Stimulated activated effector memory CD8-positive, alpha-beta T cell treated with anti-CD3 and anti-CD28 coated beads, Interleukin-12 subunit alpha, Interleukin-12 subunit beta, amount 100 ng/mL, for 72 hours (primary cell): ENCODE results near the gene OR1A1.
"Not testable (repeated sequence)": the region's sequence is repeated elsewhere in the genome, so short reads cannot be mapped to it uniquely, and the experiment has no call there.

Experiments
- ATAC-seq: fragments of 150-1000 bp; cut with Tn5 transposase; 2 replicates; pipeline ENCODE4 v1.10.0; 2021
- DNase-seq, 2 donors: peaks; one replicate each; pipeline ENCODE4 v3.0.0; 2021 to 2022; ENCODE audit warnings: low spot score in 2 of 2
- H3K27ac Mint-ChIP-seq: one replicate; pipeline ENCODE4 v1.8.0; 2022; ENCODE audit warnings: mild to moderate bottlenecking, mixed read lengths
- H3K36me3 Mint-ChIP-seq: one replicate; pipeline ENCODE4 v1.8.0; 2022; ENCODE audit warnings: mild to moderate bottlenecking, mixed read lengths
- H3K4me1 Mint-ChIP-seq: one replicate; pipeline ENCODE4 v1.8.0; 2022; ENCODE audit warnings: mixed read lengths
- H3K4me3 Mint-ChIP-seq: one replicate; pipeline ENCODE4 v1.8.0; 2022; ENCODE audit warnings: mild to moderate bottlenecking, mixed read lengths
- H3K9me3 Mint-ChIP-seq: one replicate; pipeline ENCODE4 v1.8.0; 2022; ENCODE audit warnings: mixed read lengths

The OR1A1 gene, protein sequence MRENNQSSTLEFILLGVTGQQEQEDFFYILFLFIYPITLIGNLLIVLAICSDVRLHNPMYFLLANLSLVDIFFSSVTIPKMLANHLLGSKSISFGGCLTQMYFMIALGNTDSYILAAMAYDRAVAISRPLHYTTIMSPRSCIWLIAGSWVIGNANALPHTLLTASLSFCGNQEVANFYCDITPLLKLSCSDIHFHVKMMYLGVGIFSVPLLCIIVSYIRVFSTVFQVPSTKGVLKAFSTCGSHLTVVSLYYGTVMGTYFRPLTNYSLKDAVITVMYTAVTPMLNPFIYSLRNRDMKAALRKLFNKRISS

DNA sequence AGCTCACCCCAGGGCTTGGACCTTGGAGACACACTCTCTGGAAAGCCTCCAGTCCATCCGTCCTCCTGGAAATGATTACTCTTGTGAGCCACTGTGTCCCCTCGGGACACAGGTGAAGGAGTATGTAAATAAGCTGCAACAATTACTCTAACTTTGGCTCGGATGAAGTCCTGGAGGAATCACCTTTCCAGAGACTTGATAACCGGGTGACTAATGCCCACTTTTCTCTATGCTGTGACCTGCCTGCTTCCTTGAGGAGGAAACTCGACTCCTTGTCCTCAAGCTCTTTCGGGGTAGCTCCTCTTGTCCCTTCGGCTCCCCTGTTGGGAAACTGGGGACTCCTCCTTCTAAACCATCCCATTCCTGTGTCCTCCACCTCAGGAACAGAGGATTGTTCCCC is at the start of gene OR1A1:
Gene OR1A1 (plus strand): TSS at position 301 of the 400 bp plus-strand sequence. CDS start 7,954 bp downstream, outside the sequence.
- Mint-ChIP-seq H3K27ac (no peak within 1 kb of the TSS), H3K4me1 (no peaks in the 10 kb centered on the region), H3K36me3 (no peaks in the 10 kb centered on the region), H3K4me3 (no peak within 1 kb of the TSS), H3K9me3 (no peaks in the 10 kb centered on the region)
- DNase-seq: no peak
- ATAC-seq: no peak

DNA sequence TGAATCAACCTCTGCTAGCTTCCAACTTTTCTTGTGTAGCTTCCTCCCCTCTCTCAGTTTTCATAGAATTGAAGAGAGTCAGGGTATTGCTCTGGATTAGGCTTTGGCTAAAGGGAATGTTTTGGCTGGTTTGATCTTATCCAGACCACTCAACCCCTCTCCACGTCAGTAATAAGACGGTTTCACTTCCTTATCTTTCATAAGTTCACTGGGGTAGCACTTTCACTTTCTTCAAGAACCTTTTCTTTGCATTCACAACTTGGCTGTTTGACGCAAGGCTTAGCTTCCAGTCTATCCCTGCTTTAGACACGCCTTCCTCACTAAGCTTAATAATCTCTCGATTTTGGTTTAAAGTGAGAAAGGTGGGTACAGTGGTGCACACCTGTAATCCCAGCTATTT is 39.9 kb upstream of the OR1A1 start:
- no peak overlapping the region for H3K27ac Mint-ChIP-seq
- no peak for ATAC-seq
- H3K9me3 Mint-ChIP-seq: no peaks in the 10 kb centered on the region
- no peak for DNase-seq
- peaks cover 6% of the 10 kb centered on the region for H3K4me1 Mint-ChIP-seq
- H3K36me3 Mint-ChIP-seq: no peaks in the 10 kb centered on the region
- no peak overlapping the region for H3K4me3 Mint-ChIP-seq

DNA sequence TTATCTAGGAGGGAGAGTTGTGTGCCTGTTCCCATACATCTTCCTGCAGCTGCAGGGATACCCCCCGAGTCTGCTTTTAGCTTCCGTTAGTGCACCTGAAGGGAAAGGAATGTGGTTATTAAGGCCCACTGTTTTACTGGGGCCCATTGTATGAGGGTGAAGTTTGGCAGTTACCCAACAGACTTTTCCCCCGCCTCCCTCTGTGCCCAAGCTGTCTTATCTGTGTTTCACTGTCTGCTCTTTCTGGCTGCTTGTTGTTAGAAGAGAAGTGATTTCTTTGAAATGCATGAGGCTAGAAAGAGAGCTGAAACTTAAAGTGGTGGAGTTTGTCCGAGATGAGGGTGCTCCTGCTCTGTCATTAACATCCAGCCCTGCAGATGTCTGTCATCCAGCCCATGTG is 17.5 kb upstream of the OR1A1 start:
- Mint-ChIP-seq H3K4me1 (no peaks in the 10 kb centered on the region), H3K27ac (no peak overlapping the region), H3K36me3 (no peaks in the 10 kb centered on the region), H3K4me3 (no peak overlapping the region), H3K9me3 (no peaks in the 10 kb centered on the region)
- no peak for ATAC-seq
- no peak for DNase-seq

DNA sequence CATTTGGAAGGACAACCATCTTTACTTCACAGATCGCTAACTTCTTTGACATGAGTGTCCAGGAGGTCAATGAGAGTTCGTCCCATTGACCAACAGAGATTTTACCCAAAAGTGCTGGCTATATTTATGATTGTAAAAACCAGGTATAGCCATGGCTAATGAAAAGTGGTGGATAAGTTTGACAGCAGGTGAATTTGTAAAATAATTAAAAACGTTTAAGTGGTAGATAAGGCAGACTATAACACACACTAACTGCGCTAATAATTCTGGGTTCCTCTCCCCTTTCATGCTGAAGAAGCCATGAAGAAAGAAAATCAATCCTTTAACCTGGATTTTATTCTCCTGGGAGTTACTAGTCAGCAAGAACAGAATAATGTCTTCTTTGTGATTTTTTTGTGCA is 10.2 kb upstream of the OR1A1 start, which contains the start of gene OR1A2:
Gene OR1A2 (plus strand): TSS at position 301 of the 400 bp plus-strand sequence. CDS start 0 bp downstream, at position 301.
- DNase-seq (no peak), ATAC-seq (no peak)
- peaks cover 5% of the 10 kb centered on the region for H3K9me3 Mint-ChIP-seq
- H3K36me3 Mint-ChIP-seq: no peaks in the 10 kb centered on the region
- H3K27ac Mint-ChIP-seq: no peak within 1 kb of the TSS
- no peak within 1 kb of the TSS for H3K4me3 Mint-ChIP-seq
- no peaks in the 10 kb centered on the region for H3K4me1 Mint-ChIP-seq

DNA sequence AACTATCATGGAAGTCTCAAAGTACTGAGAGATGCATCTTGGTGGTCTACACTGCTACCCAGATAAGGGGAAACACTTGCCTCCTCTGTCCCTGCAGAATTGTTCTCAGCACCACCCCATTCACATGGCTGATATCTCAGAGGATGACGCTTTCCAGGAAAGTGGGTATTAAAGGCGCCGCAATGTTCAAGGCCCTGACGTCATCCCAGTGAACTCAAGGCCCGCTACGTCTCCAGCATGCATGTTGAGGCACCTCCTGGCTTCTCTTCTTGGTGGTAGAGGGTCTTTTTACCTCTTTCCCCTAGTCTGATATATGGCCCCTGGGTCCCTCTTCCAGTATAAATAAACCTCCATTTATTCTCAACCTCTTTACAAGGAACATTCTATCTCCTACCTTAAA is 1.0 kb downstream of the OR1A1 start:
- Mint-ChIP-seq H3K4me1 (no peaks in the 10 kb centered on the region), H3K4me3 (no peak overlapping the region), H3K27ac (no peak overlapping the region), H3K9me3 (no peaks in the 10 kb centered on the region), H3K36me3 (no peaks in the 10 kb centered on the region)
- no peak for ATAC-seq
- no peak for DNase-seq

DNA sequence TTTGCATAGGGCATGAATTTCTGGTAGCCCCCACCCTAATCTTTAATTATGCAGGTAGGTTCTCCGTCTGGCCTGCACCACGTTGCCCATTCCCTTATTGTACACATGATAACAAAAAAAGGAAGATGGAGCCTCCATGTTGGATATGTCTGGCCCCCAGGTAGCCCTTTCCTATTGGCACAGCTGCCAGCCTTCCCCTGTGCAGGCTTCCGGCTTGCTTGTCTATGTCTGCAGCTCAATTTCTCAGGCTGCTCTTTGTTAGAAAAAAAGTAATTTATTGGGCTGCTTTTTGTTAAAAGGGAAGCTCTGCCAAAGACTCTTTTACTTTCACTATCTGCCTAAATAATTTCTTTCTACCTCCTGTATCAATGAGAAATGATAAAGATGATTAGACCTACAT is 5.5 kb downstream of the OR1A1 start:
- Mint-ChIP-seq H3K4me1 (no peaks in the 10 kb centered on the region), H3K27ac (no peak overlapping the region), H3K36me3 (no peaks in the 10 kb centered on the region), H3K9me3 (no peaks in the 10 kb centered on the region), H3K4me3 (no peak overlapping the region)
- ATAC-seq (no peak), DNase-seq (no peak)

DNA sequence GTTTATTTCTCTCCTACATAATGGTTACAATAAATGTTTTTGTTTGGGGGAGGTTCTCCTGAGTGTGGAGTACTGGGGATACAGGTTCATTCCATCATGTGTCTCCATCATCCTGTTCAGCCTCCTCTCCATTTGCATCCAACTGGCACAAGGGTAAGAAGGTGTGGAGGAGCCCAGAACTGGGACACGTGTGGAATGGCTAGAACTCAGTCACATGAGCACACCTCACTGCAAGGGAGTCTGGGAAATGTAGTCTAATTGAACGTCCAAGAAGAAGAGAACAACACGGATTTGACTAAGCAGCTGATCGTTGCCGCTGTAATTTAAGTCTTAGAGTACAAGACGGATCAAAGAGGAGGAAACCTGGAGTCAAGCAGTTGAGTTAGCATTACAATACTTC is 6.1 kb downstream of the OR1A1 start:
- no peaks in the 10 kb centered on the region for H3K4me1 Mint-ChIP-seq
- H3K36me3 Mint-ChIP-seq: no peaks in the 10 kb centered on the region
- H3K4me3 Mint-ChIP-seq: no peak overlapping the region
- H3K27ac Mint-ChIP-seq: no peak overlapping the region
- H3K9me3 Mint-ChIP-seq: peaks cover 3% of the 10 kb centered on the region
- ATAC-seq (no peak), DNase-seq (no peak)

DNA sequence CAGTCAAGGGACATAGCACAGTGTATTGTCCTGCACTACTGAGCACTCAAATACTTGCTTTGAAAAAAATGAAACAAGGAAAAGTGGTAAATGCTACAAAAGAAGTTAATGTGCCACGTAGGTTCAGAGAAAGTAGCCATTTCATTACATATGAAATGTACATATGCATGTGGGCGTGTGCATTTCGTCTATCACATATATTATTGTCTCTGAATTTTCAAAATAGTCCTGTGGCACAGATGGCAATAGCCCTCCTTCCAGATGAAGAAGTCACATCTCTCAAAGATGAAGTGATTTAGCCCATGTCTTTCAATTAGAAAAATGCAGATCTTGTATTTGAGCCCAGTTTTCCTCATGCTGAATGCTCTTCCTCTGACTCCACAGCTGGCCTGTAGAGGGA is 12.5 kb downstream of the OR1A1 start:
- not testable (repeated sequence) for H3K27ac Mint-ChIP-seq, H3K4me1 Mint-ChIP-seq, ATAC-seq, H3K4me3 Mint-ChIP-seq, H3K9me3 Mint-ChIP-seq, H3K36me3 Mint-ChIP-seq, DNase-seq

DNA sequence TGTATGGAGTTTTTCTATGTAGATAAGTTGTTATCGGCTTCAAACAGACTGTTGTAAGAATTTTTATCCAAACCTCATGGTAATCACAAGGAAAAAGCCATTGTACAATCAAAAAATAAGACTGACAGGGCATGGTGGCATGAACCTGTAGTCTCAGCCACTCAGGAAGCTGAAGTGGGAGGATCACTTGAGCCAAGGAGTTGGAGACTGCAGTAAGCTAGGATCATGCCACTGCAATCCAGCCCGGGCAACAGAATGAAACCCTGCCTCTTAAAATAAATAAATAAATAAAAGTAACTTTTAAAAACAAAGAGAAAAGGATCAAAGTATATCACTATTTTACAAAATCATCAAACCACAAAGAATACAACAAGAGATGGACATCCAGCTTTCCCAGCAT is 14.4 kb downstream of the OR1A1 start:
- Mint-ChIP-seq H3K27ac (no peak overlapping the region), H3K4me3 (no peak overlapping the region), H3K4me1 (peaks cover 9% of the 10 kb centered on the region), H3K36me3 (no peaks in the 10 kb centered on the region), H3K9me3 (peaks cover 3% of the 10 kb centered on the region)
- DNase-seq: no peak
- no peak for ATAC-seq

DNA sequence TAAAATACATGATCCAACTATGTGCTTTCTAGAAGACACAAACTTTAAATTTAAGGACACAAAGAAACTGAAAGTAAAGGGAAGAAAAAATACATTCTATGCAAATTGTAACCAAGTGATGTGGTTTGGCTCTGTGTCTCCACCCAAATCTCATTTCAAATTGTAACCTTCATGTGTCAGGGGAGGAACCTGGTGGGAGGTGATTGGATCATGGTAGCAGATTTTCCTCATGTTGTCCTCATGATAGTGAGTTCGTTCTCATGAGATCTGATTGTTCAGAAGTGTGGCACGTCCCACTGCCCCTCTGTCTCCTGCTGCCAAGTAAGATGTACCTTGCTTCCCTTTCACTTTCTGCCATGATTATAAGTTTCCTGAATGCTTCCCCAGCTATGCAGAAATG is 15.0 kb downstream of the OR1A1 start:
- DNase-seq: no peak
- H3K9me3 Mint-ChIP-seq: peaks cover 3% of the 10 kb centered on the region
- no peak overlapping the region for H3K4me3 Mint-ChIP-seq
- H3K36me3 Mint-ChIP-seq: no peaks in the 10 kb centered on the region
- H3K4me1 Mint-ChIP-seq: peaks cover 9% of the 10 kb centered on the region
- H3K27ac Mint-ChIP-seq: no peak overlapping the region
- no peak for ATAC-seq

DNA sequence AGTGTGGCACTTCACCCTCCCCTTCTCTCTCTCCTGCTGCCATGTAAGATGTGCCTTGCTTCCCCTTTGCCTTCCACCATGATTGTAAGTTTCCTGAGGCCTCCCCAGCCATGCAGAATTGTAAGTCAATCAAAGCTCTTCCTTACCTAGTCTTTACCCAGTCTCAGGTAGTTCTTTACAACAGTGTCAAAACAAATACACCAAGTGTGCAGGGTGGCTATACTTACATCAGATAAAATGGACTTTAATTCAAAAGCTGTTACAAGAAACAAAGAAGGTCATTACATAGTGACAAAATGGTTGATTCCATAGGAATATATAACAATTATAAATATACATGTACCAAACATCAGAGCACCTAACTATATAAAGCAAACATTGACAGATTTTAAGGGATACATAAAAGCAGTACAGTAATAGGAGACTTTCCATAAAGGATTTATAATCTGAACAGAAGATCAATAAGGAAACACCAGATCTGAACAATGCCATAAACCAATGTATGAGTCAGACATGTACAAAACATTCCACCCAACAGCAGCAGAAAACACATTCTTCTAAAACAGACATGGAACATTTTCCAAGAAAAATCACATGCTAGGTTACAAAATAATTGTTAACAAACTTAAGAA is 17.4 kb downstream of the OR1A1 start:
- not testable (repeated sequence) for H3K4me3 Mint-ChIP-seq

DNA sequence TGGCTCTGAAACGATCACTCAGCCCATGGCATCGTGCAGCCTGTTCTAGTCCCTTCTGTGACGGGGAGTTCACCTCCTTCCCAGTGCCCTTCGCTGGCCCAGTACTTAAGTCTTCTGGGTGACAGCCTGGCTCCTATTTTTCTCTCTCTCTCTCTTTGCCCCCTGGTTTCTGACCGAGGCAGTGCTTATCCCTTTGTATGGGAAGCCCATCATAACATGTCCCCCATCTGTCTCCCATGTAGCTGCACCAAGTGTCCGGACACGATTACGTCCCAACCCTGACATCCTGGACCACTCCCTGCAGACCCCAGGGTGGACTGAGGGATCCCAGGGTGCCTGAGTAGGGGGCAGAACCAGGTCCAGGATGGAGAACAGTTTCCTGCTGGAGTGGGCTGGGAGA is 24.8 kb downstream of the OR1A1 start:
- H3K9me3 Mint-ChIP-seq, H3K4me1 Mint-ChIP-seq, H3K4me3 Mint-ChIP-seq, ATAC-seq, DNase-seq, H3K36me3 Mint-ChIP-seq, H3K27ac Mint-ChIP-seq: not testable (repeated sequence)

More for the DNA sequence above, 17.4 kb downstream of the OR1A1 start:
- not testable (repeated sequence) for H3K9me3 Mint-ChIP-seq, ATAC-seq, DNase-seq, H3K27ac Mint-ChIP-seq, H3K36me3 Mint-ChIP-seq, H3K4me1 Mint-ChIP-seq

DNA sequence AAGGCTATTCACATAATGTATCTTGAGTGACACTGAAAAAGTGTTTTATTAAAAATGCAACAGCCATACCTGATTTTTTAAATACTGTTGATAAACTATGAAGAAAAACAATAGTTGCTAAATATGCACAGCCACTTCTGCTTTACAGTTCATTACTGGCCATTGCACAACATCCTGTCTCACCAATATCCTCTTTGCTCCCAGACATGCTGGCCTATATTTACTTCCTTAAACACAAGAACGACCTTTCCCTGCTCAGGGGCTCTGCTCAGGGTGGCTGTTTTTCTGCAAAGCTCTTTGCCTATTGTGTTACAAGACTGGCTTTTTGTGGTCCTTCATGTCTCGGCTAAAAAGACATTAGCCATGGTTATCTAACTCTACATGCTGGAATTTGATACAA is 31.2 kb downstream of the OR1A1 start:
- H3K4me1 Mint-ChIP-seq, H3K27ac Mint-ChIP-seq, DNase-seq, H3K36me3 Mint-ChIP-seq, H3K9me3 Mint-ChIP-seq, H3K4me3 Mint-ChIP-seq, ATAC-seq: not testable (repeated sequence)

DNA sequence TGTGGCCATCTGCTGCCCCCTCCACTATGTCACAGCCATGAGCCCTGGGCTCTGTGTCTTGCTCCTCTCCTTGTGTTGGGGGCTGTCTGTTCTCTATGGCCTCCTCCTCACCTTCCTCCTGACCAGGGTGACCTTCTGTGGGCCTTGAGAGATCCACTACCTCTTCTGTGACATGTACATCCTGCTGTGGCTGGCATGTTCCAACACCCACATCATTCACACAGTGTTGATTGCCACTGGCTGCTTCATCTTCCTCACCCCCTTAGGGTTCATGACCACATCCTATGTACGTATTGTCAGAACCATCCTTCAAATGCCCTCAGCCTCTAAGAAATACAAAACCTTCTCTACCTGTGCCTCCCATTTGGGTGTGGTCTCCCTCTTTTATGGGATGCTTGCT is 33.6 kb downstream of the OR1A1 start:
- not testable (repeated sequence) for H3K27ac Mint-ChIP-seq, ATAC-seq, H3K4me3 Mint-ChIP-seq, H3K4me1 Mint-ChIP-seq, DNase-seq, H3K36me3 Mint-ChIP-seq, H3K9me3 Mint-ChIP-seq

DNA sequence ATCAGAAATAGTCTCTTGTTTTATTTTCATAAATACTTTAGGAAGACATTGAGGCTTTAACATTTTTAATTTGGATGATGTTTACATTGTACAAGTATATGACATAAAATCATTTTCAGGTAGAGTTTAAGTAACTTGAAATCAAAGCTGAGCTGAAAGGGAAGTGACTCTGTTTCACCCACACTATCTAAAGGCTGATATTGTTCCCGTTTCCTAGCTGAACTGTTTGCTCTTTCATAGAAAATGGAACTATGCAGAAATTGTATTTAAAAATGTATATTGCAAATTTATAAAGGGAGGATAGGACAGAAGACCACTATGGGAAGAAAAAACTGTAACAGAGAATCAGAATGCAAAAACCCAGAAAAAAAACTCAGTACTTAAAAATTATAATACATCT is 37.4 kb downstream of the OR1A1 start:
- H3K27ac Mint-ChIP-seq, H3K36me3 Mint-ChIP-seq, ATAC-seq, H3K4me3 Mint-ChIP-seq, DNase-seq, H3K4me1 Mint-ChIP-seq, H3K9me3 Mint-ChIP-seq: not testable (repeated sequence)

DNA sequence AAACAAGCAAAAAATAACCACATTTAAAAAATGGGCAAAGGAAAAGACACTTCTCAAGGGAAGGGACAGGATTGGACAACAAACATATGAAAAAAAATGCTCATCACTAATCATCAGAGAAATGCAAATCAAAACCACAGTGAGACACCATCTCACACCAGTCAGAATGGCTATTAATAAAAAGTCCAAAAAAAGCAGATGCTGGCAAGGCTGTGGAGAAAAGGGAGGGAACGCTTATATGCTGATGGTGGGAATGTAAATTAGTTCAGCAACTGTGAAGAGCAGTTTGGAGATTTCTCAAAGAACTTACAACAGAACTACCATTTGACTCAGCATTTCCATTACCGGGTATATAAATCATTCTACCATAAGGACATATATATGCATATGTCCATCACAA is 41.5 kb downstream of the OR1A1 start:
- not testable (repeated sequence) for H3K4me3 Mint-ChIP-seq, ATAC-seq

More for the DNA sequence above, 41.5 kb downstream of the OR1A1 start:
- DNase-seq, H3K4me1 Mint-ChIP-seq, H3K27ac Mint-ChIP-seq, H3K36me3 Mint-ChIP-seq, H3K9me3 Mint-ChIP-seq: not testable (repeated sequence)
